DOHH2 (cell line): ENCODE measurements around the gene SEMA3A.

ENCODE experiments used
- H3F3A ChIP-seq: fragments of 200-600 bp; sonication (generic), shearing (Covaris generic); 2 replicates; pipeline ENCODE4 v1.6.0; 2016; ENCODE audit warnings: antibody characterized with exemption, mild to moderate bottlenecking; ENCODE audit not compliant: control insufficient read depth, insufficient read depth
- H3K27ac ChIP-seq: fragments of 200-600 bp; sonication (generic); 2 replicates; pipeline ENCODE4 v1.5.1; 2014; ENCODE audit warnings: low read depth, mild to moderate bottlenecking, low read length, moderate library complexity
- H3K27me3 ChIP-seq: fragments of 200-600 bp; sonication (generic); 2 replicates; pipeline ENCODE4 v1.6.1; 2014; ENCODE audit warnings: mild to moderate bottlenecking, low read length, mixed read lengths; ENCODE audit not compliant: control insufficient read depth
- H3K36me3 ChIP-seq: fragments of 200-600 bp; sonication (generic); 2 replicates; pipeline ENCODE4 v1.6.1; 2014; ENCODE audit warnings: mild to moderate bottlenecking, low read length, moderate library complexity, mixed read lengths; ENCODE audit not compliant: control insufficient read depth
- H3K4me1 ChIP-seq: fragments of 200-600 bp; sonication (generic); 2 replicates; pipeline ENCODE4 v1.6.1; 2014; ENCODE audit warnings: mild to moderate bottlenecking, low read length, mixed read lengths; ENCODE audit not compliant: control insufficient read depth
- H3K4me2 ChIP-seq: fragments of 200-600 bp; sonication (generic); 2 replicates; pipeline ENCODE4 v1.6.0; 2014; ENCODE audit warnings: mild to moderate bottlenecking, low read length, moderate library complexity
- H3K4me3 ChIP-seq: fragments of 200-600 bp; sonication (generic); 2 replicates; pipeline ENCODE4 v1.5.1; 2014; ENCODE audit warnings: mild to moderate bottlenecking, low read length, mixed read lengths
- H3K79me2 ChIP-seq: fragments of 200-600 bp; sonication (generic); 2 replicates; pipeline ENCODE4 v1.6.1; 2014; ENCODE audit warnings: mild to moderate bottlenecking, low read length, mixed read lengths; ENCODE audit not compliant: control insufficient read depth
- H3K9me2 ChIP-seq: fragments of 200-600 bp; sonication (generic); replicated peaks from 2 replicates; pipeline ENCODE4 v1.6.1; 2014; ENCODE audit warnings: mild to moderate bottlenecking, low read length, mixed read lengths; ENCODE audit not compliant: control insufficient read depth
- H3K9me3 ChIP-seq: fragments of 200-600 bp; sonication (generic); 2 replicates; pipeline ENCODE4 v1.6.1; 2014; ENCODE audit warnings: antibody characterized with exemption, low read length, mixed read lengths; ENCODE audit not compliant: control insufficient read depth, insufficient read depth
- H4K20me1 ChIP-seq: fragments of 200-600 bp; sonication (generic); 2 replicates; pipeline ENCODE4 v1.6.0; 2014; ENCODE audit warnings: low read depth, mild to moderate bottlenecking, antibody characterized with exemption, low read length, moderate library complexity; ENCODE audit not compliant: control insufficient read depth, insufficient read depth
- CTCF ChIP-seq: fragments of 200-600 bp; sonication (generic); IDR thresholded peaks from one replicate; pipeline ENCODE4 v1.5.1; 2014; ENCODE audit warnings: antibody characterized with exemption, mild to moderate bottlenecking, low read depth, low read length; ENCODE audit not compliant: poor library complexity, severe bottlenecking
- EZH2phosphoT487 ChIP-seq: fragments of 200-600 bp; sonication (generic); IDR thresholded peaks from 2 replicates; pipeline ENCODE4 v1.6.1; 2017; ENCODE audit warnings: borderline replicate concordance, mild to moderate bottlenecking, antibody characterized with exemption, low read length, moderate library complexity, mixed read lengths

Gene SEMA3A

GRCh38 chr7:83984591-83984990 lies 210.0 kb downstream of the SEMA3A start:
- no peaks in the 10 kb centered on the region for H3K9me3 ChIP-seq
- H3K4me3 ChIP-seq, result no peak overlapping the region
- H3F3A ChIP-seq, result no peaks in the 10 kb centered on the region
- TF ChIP-seq CTCF, result no peak
- TF ChIP-seq EZH2phosphoT487, result no peak
- H3K4me1 ChIP-seq, result no peaks in the 10 kb centered on the region
- no peak overlapping the region for H3K27ac ChIP-seq
- no peaks in the 10 kb centered on the region for H3K36me3 ChIP-seq
- no peaks in the 10 kb centered on the region for H3K79me2 ChIP-seq
- no peak overlapping the region for H3K4me2 ChIP-seq
- H3K9me2 ChIP-seq, result no peaks in the 10 kb centered on the region
- no peaks in the 10 kb centered on the region for H4K20me1 ChIP-seq
- no peaks in the 10 kb centered on the region for H3K27me3 ChIP-seq

GRCh38 chr7:83984076-83984475 lies 210.5 kb downstream of the SEMA3A start:
- Histone ChIP-seq H3K4me2 (no peak overlapping the region), H3K9me3 (no peaks in the 10 kb centered on the region), H4K20me1 (no peaks in the 10 kb centered on the region), H3F3A (no peaks in the 10 kb centered on the region), H3K79me2 (no peaks in the 10 kb centered on the region), H3K27ac (no peak overlapping the region), H3K36me3 (no peaks in the 10 kb centered on the region), H3K4me1 (no peaks in the 10 kb centered on the region), H3K4me3 (no peak overlapping the region), H3K27me3 (no peaks in the 10 kb centered on the region), H3K9me2 (no peaks in the 10 kb centered on the region)
- TF ChIP-seq EZH2phosphoT487 (no peak), CTCF (no peak)

GRCh38 chr7:83983606-83984005 lies 211.0 kb downstream of the SEMA3A start:
- no peaks in the 10 kb centered on the region for H3K79me2 ChIP-seq
- no peaks in the 10 kb centered on the region for H3F3A ChIP-seq
- no peak overlapping the region for H3K4me2 ChIP-seq
- H4K20me1 ChIP-seq, result no peaks in the 10 kb centered on the region
- H3K36me3 ChIP-seq, result no peaks in the 10 kb centered on the region
- no peak overlapping the region for H3K4me3 ChIP-seq
- no peaks in the 10 kb centered on the region for H3K4me1 ChIP-seq
- H3K9me3 ChIP-seq, result no peaks in the 10 kb centered on the region
- H3K9me2 ChIP-seq, result no peaks in the 10 kb centered on the region
- no peak overlapping the region for H3K27ac ChIP-seq
- no peak for TF ChIP-seq CTCF
- no peak for TF ChIP-seq EZH2phosphoT487
- no peaks in the 10 kb centered on the region for H3K27me3 ChIP-seq

GRCh38 chr7:83976302-83976701 lies 218.3 kb downstream of the SEMA3A start:
- Histone ChIP-seq H4K20me1 (no peaks in the 10 kb centered on the region), H3K9me3 (no peaks in the 10 kb centered on the region), H3K9me2 (no peaks in the 10 kb centered on the region), H3K4me3 (no peak overlapping the region), H3K27ac (no peak overlapping the region), H3K4me2 (no peak overlapping the region), H3K27me3 (no peaks in the 10 kb centered on the region), H3K4me1 (no peaks in the 10 kb centered on the region), H3F3A (no peaks in the 10 kb centered on the region), H3K79me2 (no peaks in the 10 kb centered on the region), H3K36me3 (no peaks in the 10 kb centered on the region)
- TF ChIP-seq EZH2phosphoT487 (no peak), CTCF (peak; percentile 70)
